CD4-positive, alpha-beta T cell treated with Interleukin-15 for 1 hour (primary cell): Measurements from ENCODE around the gene PRLHR.
"Not testable (repeated sequence)": the region's sequence is repeated elsewhere in the genome, so short reads cannot be mapped to it uniquely, and the experiment has no call there.

Source experiments
- DNase-seq: peaks from one replicate; pipeline ENCODE4 v3.0.0-alpha.2; 2020

Gene PRLHR

GRCh38 chr10:118595598-118596425, at the start of gene PRLHR:
PRLHR (minus strand) TSS chr10:118595648; CDS start chr10:118595244, 404 bp downstream.
- no peak for DNase-seq

GRCh38 chr10:118642228-118642627, 46.8 kb upstream of the PRLHR start:
- no peak for DNase-seq

- DNase-seq = no peak
Measured at GRCh38 chr10:118638680-118639079, 43.2 kb upstream of the PRLHR start.

- DNase-seq = no peak
Measured at GRCh38 chr10:118635674-118636402, 40.4 kb upstream of the PRLHR start.

- DNase-seq = no peak
Measured at GRCh38 chr10:118633786-118634185, 38.3 kb upstream of the PRLHR start.

- no peak for DNase-seq
Measured at GRCh38 chr10:118629211-118629610, 33.8 kb upstream of the PRLHR start.

GRCh38 chr10:118628397-118628796, 32.9 kb upstream of the PRLHR start:
- DNase-seq = no peak

- no peak for DNase-seq
Measured at GRCh38 chr10:118626953-118627352, 31.5 kb upstream of the PRLHR start.

GRCh38 chr10:118625504-118625903, 30.1 kb upstream of the PRLHR start:
- DNase-seq = no peak

- DNase-seq = no peak
Measured at GRCh38 chr10:118624747-118625146, 29.3 kb upstream of the PRLHR start.

GRCh38 chr10:118621304-118621942, 26.0 kb upstream of the PRLHR start:
- DNase-seq = no peak

GRCh38 chr10:118613863-118614262, 18.4 kb upstream of the PRLHR start:
- DNase-seq = not testable (repeated sequence)

- DNase-seq = no peak
Measured at GRCh38 chr10:118610577-118610976, 15.1 kb upstream of the PRLHR start.

GRCh38 chr10:118607768-118608354, 12.4 kb upstream of the PRLHR start:
- DNase-seq = no peak

- DNase-seq = no peak
Measured at GRCh38 chr10:118605694-118606093, 10.2 kb upstream of the PRLHR start.

GRCh38 chr10:118596426-118597124, 1.1 kb upstream of the PRLHR start:
- DNase-seq = no peak

GRCh38 chr10:118595064-118595420, 406 bp downstream of the PRLHR start:
- no peak for DNase-seq

GRCh38 chr10:118594392-118595063, 920 bp downstream of the PRLHR start:
- peak; percentile 33 for DNase-seq

- DNase-seq = no peak
Measured at GRCh38 chr10:118592675-118593330, 2.6 kb downstream of the PRLHR start.

GRCh38 chr10:118590334-118590733, 5.1 kb downstream of the PRLHR start:
- no peak for DNase-seq

- DNase-seq = no peak
Measured at GRCh38 chr10:118587881-118588651, 7.4 kb downstream of the PRLHR start.
